A549 (cell line): ENCODE data around the gene LAMA2. TPM values are rescaled to one million over a fixed set of nuclear protein-coding genes. Genes with fewer than 3 reads are reported as not detected.

Experiments
- ATAC-seq, 2 experiments: fragments of 200-7000 bp in 1 of 2; fragments of >200 bp in 1 of 2; cut with Nextera tagmentation in 1 of 2; cut with Tn5 transposase in 1 of 2; 3 replicates each; pipeline versions ENCODE4 v1.8.0 to v1.9.1; 2018 to 2020; ENCODE audit warnings: mild to moderate bottlenecking in 1 of 2, moderate library complexity in 1 of 2
- CTCF ChIA-PET: fragments of 300-600 bp; sonication (Branson Sonifier 250); formaldehyde crosslinking; extraction: SDS; loops from one replicate; lab custom pipeline; 2021; ENCODE audit warnings: antibody characterized with exemption, inconsistent platforms; lab: Yijun Ruan, JAX
- POLR2A ChIA-PET: fragments of 350-600 bp; formaldehyde crosslinking; extraction: SDS; loops from one replicate; lab custom pipeline; 2021; ENCODE audit warnings: antibody characterized with exemption, inconsistent platforms; lab: Yijun Ruan, JAX
- DNase-seq, 2 experiments: peaks; one replicate each; pipeline versions ENCODE4 v3.0.0 to v3.0.0-alpha.2; 2011 to 2016; ENCODE audit warnings: low read depth in 1 of 2, low spot score in 1 of 2
- FAIRE-seq: peaks from 2 replicates; lab custom pipeline; 2011; peaks lifted over from hg19 to GRCh38; lab: Jason Lieb, UNC
- H3K27ac ChIP-seq, 2 experiments: fragments of >200 bp; sonication (Bioruptor Twin); formaldehyde crosslinking; 3 replicates each; pipeline ENCODE4 v1.5.1; 2016 to 2017
- H3K4me1 ChIP-seq: fragments of >200 bp; sonication (Bioruptor Twin); formaldehyde crosslinking; 3 replicates; pipeline ENCODE4 v1.6.1; 2016
- H3K4me2 ChIP-seq: fragments of >200 bp; sonication (Bioruptor Twin); formaldehyde crosslinking; 3 replicates; pipeline ENCODE4 v1.6.1; 2016
- H3K4me3 ChIP-seq: fragments of >200 bp; sonication (Bioruptor Twin); formaldehyde crosslinking; 3 replicates; pipeline ENCODE4 v1.5.1; 2016
- H3K9me3 ChIP-seq: fragments of >200 bp; sonication (Bioruptor Twin); formaldehyde crosslinking; 3 replicates; pipeline ENCODE4 v1.6.1; 2016
- ATOH8 ChIP-seq: fragments of 250-450 bp; sonication (Bioruptor Pico); IDR thresholded peaks from 2 replicates; pipeline ENCODE4 v1.5.0; 2020; ENCODE audit warnings: low read depth, mild to moderate bottlenecking, moderate library complexity
- CBX2 ChIP-seq: fragments of 200-600 bp; sonication (generic); IDR thresholded peaks from 2 replicates; pipeline ENCODE4 v1.6.1; 2016; ENCODE audit warnings: low read depth, mild to moderate bottlenecking, borderline replicate concordance
- CBX8 ChIP-seq: fragments of 200-600 bp; sonication (generic); IDR thresholded peaks from 2 replicates; pipeline ENCODE4 v1.6.1; 2016
- CEBPB ChIP-seq, 2 experiments: fragments of >200 bp in 1 of 2; sonication (Bioruptor Twin) in 1 of 2; formaldehyde crosslinking in 1 of 2; IDR thresholded peaks; 2 replicates each; pipeline ENCODE4 v1.6.1; 2012 to 2016
- EHF ChIP-seq: fragments of 250-450 bp; sonication (Bioruptor Pico); IDR thresholded peaks from 2 replicates; pipeline ENCODE4 v1.5.0; 2020; ENCODE audit warnings: mild to moderate bottlenecking
- EHMT2 ChIP-seq: fragments of 200-600 bp; sonication (generic); IDR thresholded peaks from 2 replicates; pipeline ENCODE4 v1.6.1; 2016; ENCODE audit warnings: antibody characterized with exemption, low read depth, mild to moderate bottlenecking, moderate library complexity
- ELK1 ChIP-seq: fragments of 150-350 bp; IDR thresholded peaks from 2 replicates; pipeline ENCODE4 v1.6.1; 2014; ENCODE audit warnings: low read depth, mild to moderate bottlenecking, low read length
- EP300 ChIP-seq, 2 experiments: fragments of >200 bp; sonication (Bioruptor Twin); formaldehyde crosslinking; IDR thresholded peaks; 2 replicates in 1 of 2; 3 replicates in 1 of 2; pipeline ENCODE4 v1.6.1; 2016 to 2017
- FOSB ChIP-seq: fragments of 250-450 bp; sonication (Bioruptor Pico); IDR thresholded peaks from 2 replicates; pipeline ENCODE4 v1.5.0; 2020; ENCODE audit warnings: mild to moderate bottlenecking, moderate library complexity
- FOSL2 ChIP-seq, 2 experiments: fragments of 450-650 bp in 1 of 2; fragments of >200 bp in 1 of 2; sonication (Bioruptor Twin) in 1 of 2; formaldehyde crosslinking; IDR thresholded peaks; 2 replicates each; pipeline versions ENCODE4 v1.5.0 to v1.6.1; 2016 to 2020; ENCODE audit warnings: mild to moderate bottlenecking in 1 of 2, moderate library complexity in 1 of 2
- HOXA7 ChIP-seq: fragments of 250-450 bp; sonication (Bioruptor Pico); IDR thresholded peaks from 2 replicates; pipeline ENCODE4 v1.5.0; 2020; ENCODE audit warnings: mild to moderate bottlenecking, moderate library complexity
- HOXB13 ChIP-seq: fragments of 250-450 bp; sonication (Bioruptor Pico); IDR thresholded peaks from 2 replicates; pipeline ENCODE4 v1.5.0; 2020; ENCODE audit warnings: low read depth, mild to moderate bottlenecking, moderate library complexity
- JUNB ChIP-seq: fragments of >200 bp; sonication (Bioruptor Twin); formaldehyde crosslinking; IDR thresholded peaks from 2 replicates; pipeline ENCODE4 v1.6.1; 2016
- KDM5A ChIP-seq: fragments of 200-600 bp; sonication (generic); IDR thresholded peaks from 2 replicates; pipeline ENCODE4 v1.6.1; 2016; ENCODE audit warnings: antibody characterized with exemption, mild to moderate bottlenecking
- MAX ChIP-seq: IDR thresholded peaks from 2 replicates; pipeline ENCODE4 v1.6.1; 2012
- MAZ ChIP-seq: fragments of 150-350 bp; IDR thresholded peaks from 2 replicates; pipeline ENCODE4 v1.6.1; 2014; ENCODE audit warnings: antibody characterized with exemption, low read depth, low read length, borderline replicate concordance
- NPAS2 ChIP-seq: fragments of 250-450 bp; sonication (Bioruptor Pico); IDR thresholded peaks from 2 replicates; pipeline ENCODE4 v1.8.0; 2022; ENCODE audit warnings: mild to moderate bottlenecking, moderate library complexity, borderline replicate concordance
- POLR2A ChIP-seq: IDR thresholded peaks from 2 replicates; pipeline ENCODE4 v1.6.1; 2012; ENCODE audit warnings: mild to moderate bottlenecking, low read length
- RAD21 ChIP-seq, 2 experiments: fragments of >200 bp in 1 of 2; sonication (Bioruptor Twin) in 1 of 2; formaldehyde crosslinking in 1 of 2; IDR thresholded peaks in 1 of 2; conservative IDR thresholded peaks in 1 of 2; 2 replicates in 1 of 2; 3 replicates in 1 of 2; pipeline ENCODE4 v1.6.1; 2012 to 2018; ENCODE audit warnings: inconsistent platforms in 1 of 2
- RCOR1 ChIP-seq: fragments of 150-350 bp; IDR thresholded peaks from 2 replicates; pipeline ENCODE4 v1.6.1; 2014; ENCODE audit warnings: antibody characterized with exemption, low read length, low read depth
- RNF2 ChIP-seq: fragments of 200-600 bp; sonication (generic); IDR thresholded peaks from 2 replicates; pipeline ENCODE4 v1.6.1; 2016; ENCODE audit warnings: low read depth, mild to moderate bottlenecking, antibody characterized with exemption, moderate library complexity, borderline replicate concordance
- TFCP2L1 ChIP-seq: fragments of 250-450 bp; sonication (Bioruptor Pico); IDR thresholded peaks from 2 replicates; pipeline ENCODE4 v1.5.0; 2021; ENCODE audit warnings: mild to moderate bottlenecking
- TP53 ChIP-seq: fragments of 250-450 bp; sonication (Bioruptor Pico); IDR thresholded peaks from 2 replicates; pipeline ENCODE4 v1.5.0; 2021; ENCODE audit warnings: mild to moderate bottlenecking, moderate library complexity
- ZNF302 ChIP-seq: fragments of 250-450 bp; sonication (Bioruptor Pico); IDR thresholded peaks from 2 replicates; pipeline ENCODE4 v1.9.0; 2021; ENCODE audit warnings: inconsistent platforms, mild to moderate bottlenecking, moderate library complexity
- ZSCAN20 ChIP-seq: fragments of 250-450 bp; sonication (Bioruptor Pico); IDR thresholded peaks from 2 replicates; pipeline ENCODE4 v1.8.0; 2022; ENCODE audit warnings: mild to moderate bottlenecking, moderate library complexity
- WGBS: methylation state at CpG from one replicate; pipeline ENCODE4 v1.1.6; 2017; ENCODE audit errors: missing lambda C conversion rate; 5-methylcytosine and 5-hydroxymethylcytosine counted together
- polyA plus RNA-seq, 4 experiments: library from polyadenylated mRNA; depleted of rRNA in 3 of 4; stranded (reverse); fragments of >200 nt; fragmentation: RNase III in 1 of 4; extraction: RNeasy Plus Mini Kit Qiagen cat#74134 plus additional on column Dnase treatment in 1 of 4; gene quantifications; 2 replicates in 3 of 4; 3 replicates in 1 of 4; pipeline ENCODE4 v1.2.3, GENCODE V29; 2011 to 2017

Gene LAMA2
- polyA plus RNA-seq, 2 of the 4 experiments (the other 2 are of a cell fraction) = 0.21 to 1.3 TPM

- Histone ChIP-seq H3K4me3 (no peak overlapping the region), H3K27ac (no peak overlapping the region), H3K9me3 (no peaks in the 10 kb centered on the region)
- CTCF ChIA-PET = no interaction called here
- FAIRE-seq = no peak
- TF ChIP-seq HOXA7 (CRISPR knock-in tag) = no peak
- TF ChIP-seq ZNF302 (CRISPR knock-in tag) = no peak
- no peak for TF ChIP-seq RAD21 (conservative IDR thresholded peaks at IDR 0.05 in 1 of 2, IDR thresholded peaks at IDR 0.05 in 1 of 2)
- TF ChIP-seq MAX = no peak
- no peak for TF ChIP-seq EHMT2
- no peak for TF ChIP-seq TP53 (CRISPR knock-in tag)
- no peak for TF ChIP-seq EP300 (IDR thresholded peaks at IDR 0.05)
- TF ChIP-seq RCOR1 = no peak
- no peak for TF ChIP-seq ATOH8 (CRISPR knock-in tag)
- no peak for TF ChIP-seq MAZ
- TF ChIP-seq HOXB13 (CRISPR knock-in tag) = no peak
- TF ChIP-seq, all 56 proteins: peak for 0
- no peaks in the 10 kb centered on the region for H3K4me1 ChIP-seq
- POLR2A ChIA-PET = no interaction called here
- no peak for DNase-seq
- 33% methylated on average over 5 of the region's 5 CpGs for WGBS
- H3K4me2 ChIP-seq = no peak overlapping the region
- ATAC-seq = no peak
Measured at GRCh38 chr6:129203190-129203900, 320.4 kb downstream of the LAMA2 start.

GRCh38 chr6:129206821-129207220 is 323.9 kb downstream of the LAMA2 start:
- no peak for TF ChIP-seq RAD21 (conservative IDR thresholded peaks at IDR 0.05 in 1 of 2, IDR thresholded peaks at IDR 0.05 in 1 of 2)
- no peak for TF ChIP-seq RNF2
- no peak for TF ChIP-seq FOSB
- no peak for TF ChIP-seq KDM5A
- ATAC-seq (no peak), FAIRE-seq (no peak)

GRCh38 chr6:129207832-129208231 is 324.9 kb downstream of the LAMA2 start:
- Histone ChIP-seq H3K27ac (no peak overlapping the region), H3K4me2 (no peak overlapping the region), H3K4me3 (no peak overlapping the region), H3K9me3 (no peaks in the 10 kb centered on the region), H3K4me1 (no peaks in the 10 kb centered on the region)
- 33% methylated on average over 1 of the region's 1 CpG for WGBS
- FAIRE-seq (no peak), ATAC-seq (no peak), DNase-seq (no peak)
- CTCF ChIA-PET = no interaction called here
- POLR2A ChIA-PET = no interaction called here
- TF ChIP-seq KDM5A (no peak), POLR2A (no peak), ZSCAN20 (CRISPR knock-in tag) (no peak), MAZ (no peak), FOSL2 (IDR thresholded peaks at IDR 0.05) (no peak), FOSL2 (CRISPR knock-in tag; IDR thresholded peaks at IDR 0.05) (no peak)

More at GRCh38 chr6:129206821-129207220, 323.9 kb downstream of the LAMA2 start:
- Histone ChIP-seq H3K9me3 (no peaks in the 10 kb centered on the region), H3K4me3 (no peak overlapping the region), H3K4me2 (no peak overlapping the region), H3K27ac (no peak overlapping the region), H3K4me1 (no peaks in the 10 kb centered on the region)
- WGBS = 37% methylated on average over 5 of the region's 5 CpGs
- ChIA-PET CTCF (no interaction called here), POLR2A (no interaction called here)
- DNase-seq = no peak

- POLR2A ChIA-PET = no interaction called here
Measured at GRCh38 chr6:129208415-129209034, 325.6 kb downstream of the LAMA2 start.

More at GRCh38 chr6:129208415-129209034, 325.6 kb downstream of the LAMA2 start:
- no peak overlapping the region for H3K4me3 ChIP-seq
- TF ChIP-seq TFCP2L1 (CRISPR knock-in tag) = no peak
- no peak for TF ChIP-seq CBX8
- no peak for TF ChIP-seq ELK1
- no peak for TF ChIP-seq NPAS2 (CRISPR knock-in tag)
- no peak for TF ChIP-seq CBX2
- no peak for TF ChIP-seq CEBPB (IDR thresholded peaks at IDR 0.05)
- TF ChIP-seq JUNB = no peak
- no peak for TF ChIP-seq RAD21 (conservative IDR thresholded peaks at IDR 0.05 in 1 of 2, IDR thresholded peaks at IDR 0.05 in 1 of 2)
- no peak for TF ChIP-seq HOXA7 (CRISPR knock-in tag)
- no peak for TF ChIP-seq EHF
- DNase-seq = no peak
- H3K4me1 ChIP-seq = no peaks in the 10 kb centered on the region
- CTCF ChIA-PET = no interaction called here
- no peak overlapping the region for H3K4me2 ChIP-seq
- no peak overlapping the region for H3K27ac ChIP-seq
- no peak for FAIRE-seq
- no peak for ATAC-seq
- no peaks in the 10 kb centered on the region for H3K9me3 ChIP-seq
